ENCODE measurements around the gene KCNAB2. TPM values are rescaled to one million over a fixed set of nuclear protein-coding genes. Genes with fewer than 3 reads are reported as not detected.

The KCNAB2 gene
- total RNA-seq, 1 experiment from 2014 or later, result 10.3 TPM

- ChIA-PET POLR2A (no interaction called here), CTCF (no interaction called here)
- H3K27ac Mint-ChIP-seq, result no peak overlapping the region
- H3K36me3 Mint-ChIP-seq, result no peaks in the 10 kb centered on the region
- TF ChIP-seq CTCF (IDR thresholded peaks at IDR 0.05), result no peak
- no peak for TF ChIP-seq GABPB1 (CRISPR knock-in tag; IDR thresholded peaks at IDR 0.05)
- no peak for TF ChIP-seq NR1H2 (CRISPR knock-in tag; IDR thresholded peaks at IDR 0.05)
- TF ChIP-seq NFATC4 (CRISPR knock-in tag; IDR thresholded peaks at IDR 0.05), result no peak
- no peak for TF ChIP-seq IRF1 (CRISPR knock-in tag; IDR thresholded peaks at IDR 0.05)
- TF ChIP-seq ZNF671 (CRISPR knock-in tag; IDR thresholded peaks at IDR 0.05), result no peak
- no peak for TF ChIP-seq NR2C2 (CRISPR knock-in tag; IDR thresholded peaks at IDR 0.05)
- no peak for TF ChIP-seq RELA (CRISPR knock-in tag; IDR thresholded peaks at IDR 0.05; ENCODE audit: borderline replicate concordance)
- TF ChIP-seq PRRX2 (CRISPR knock-in tag; IDR thresholded peaks at IDR 0.05), result no peak
- TF ChIP-seq ZBTB21 (CRISPR knock-in tag; IDR thresholded peaks at IDR 0.05; ENCODE audit: borderline replicate concordance), result no peak
- no peak for TF ChIP-seq GRHL2 (CRISPR knock-in tag; IDR thresholded peaks at IDR 0.05; ENCODE audit: insufficient replicate concordance, severe bottlenecking)
- TF ChIP-seq ZNF396 (CRISPR knock-in tag; IDR thresholded peaks at IDR 0.05; ENCODE audit: borderline replicate concordance), result no peak
- no peak for TF ChIP-seq HMGXB4 (CRISPR knock-in tag; IDR thresholded peaks at IDR 0.05)
- no peak for TF ChIP-seq ZNF425 (CRISPR knock-in tag; conservative IDR thresholded peaks at IDR 0.05)
- no peak for TF ChIP-seq SMAD4 (CRISPR knock-in tag; IDR thresholded peaks at IDR 0.05)
- H3K4me3 Mint-ChIP-seq, result no peak overlapping the region
- H3K4me1 Mint-ChIP-seq, result peaks cover 15% of the 10 kb centered on the region
- no peak for ATAC-seq
- H3K27me3 Mint-ChIP-seq (ENCODE audit: low read depth), result peaks cover 21% of the 10 kb centered on the region
- peak; percentile 7 for DNase-seq (ENCODE audit: low spot score)
- no peaks in the 10 kb centered on the region for H3K9me3 Mint-ChIP-seq
These were observed 46.8 kb upstream of the KCNAB2 start for GRCh38 chr1:5998906-5999301.

- no peaks in the 10 kb centered on the region for H3K36me3 Mint-ChIP-seq
- peaks cover 12% of the 10 kb centered on the region for H3K27me3 Mint-ChIP-seq (ENCODE audit: low read depth)
- H3K4me1 Mint-ChIP-seq, result peaks cover 11% of the 10 kb centered on the region
- ATAC-seq (no peak), DNase-seq (ENCODE audit: low spot score) (peak; percentile 9)
- POLR2A ChIA-PET, result no interaction called here
- no peaks in the 10 kb centered on the region for H3K9me3 Mint-ChIP-seq
- H3K27ac Mint-ChIP-seq, result no peak overlapping the region
- CTCF ChIA-PET, result no interaction called here
- H3K4me3 Mint-ChIP-seq, result no peak overlapping the region
- TF ChIP-seq ESRRA (CRISPR knock-in tag; IDR thresholded peaks at IDR 0.05; ENCODE audit: borderline replicate concordance) (no peak), IRF2 (CRISPR knock-in tag; IDR thresholded peaks at IDR 0.05; ENCODE audit: borderline replicate concordance, low read depth) (no peak), ZNF317 (CRISPR knock-in tag; IDR thresholded peaks at IDR 0.05; ENCODE audit: borderline replicate concordance, low read depth) (no peak), CDX4 (CRISPR knock-in tag; IDR thresholded peaks at IDR 0.05; ENCODE audit: borderline replicate concordance) (no peak), PREB (CRISPR knock-in tag; IDR thresholded peaks at IDR 0.05; ENCODE audit: borderline replicate concordance) (no peak), USF2 (CRISPR knock-in tag; IDR thresholded peaks at IDR 0.05) (no peak), FOXP4 (CRISPR knock-in tag; IDR thresholded peaks at IDR 0.05) (no peak), FOXP1 (CRISPR knock-in tag; IDR thresholded peaks at IDR 0.05; ENCODE audit: borderline replicate concordance) (no peak), EMX1 (CRISPR knock-in tag; IDR thresholded peaks at IDR 0.05) (no peak)
These were observed 45.8 kb upstream of the KCNAB2 start for GRCh38 chr1:5999711-6000443.

Measured in WTC11 (cell line).